HG02759 (cell line): Measurements from ENCODE around the gene ATRIP.
A peak's percentile ranks its signal among the peaks of the same experiment; 100 is the strongest.
"Not testable (repeated sequence)": the region's sequence is repeated elsewhere in the genome, so short reads cannot be mapped to it uniquely, and the experiment has no call there.

Experiments used
- ATAC-seq: cut with Tn5 transposase; IDR thresholded peaks from one replicate; pipeline ENCODE4 v1.9.1; 2021; ENCODE audit warnings: mild to moderate bottlenecking, moderate library complexity; ENCODE audit not compliant: unreplicated experiment

The ATRIP gene

GRCh38 chr3:48435774-48436476, 10.6 kb upstream of the ATRIP start:
- no peak for ATAC-seq

DNA sequence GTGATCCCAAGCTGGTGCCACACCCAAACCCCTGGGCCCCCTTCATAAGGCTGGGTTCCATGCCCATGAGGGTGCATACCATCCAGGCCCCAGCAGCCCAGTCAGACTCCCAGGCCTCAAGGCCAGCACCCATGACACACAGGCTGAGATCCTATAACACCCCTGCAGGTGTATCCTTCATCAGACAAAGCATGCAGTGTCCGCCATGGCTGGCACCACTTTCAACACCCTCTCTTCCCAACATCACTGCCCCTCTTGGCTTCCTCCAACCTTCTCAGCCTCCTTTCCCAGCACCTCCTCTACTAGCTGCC, 10.1 kb upstream of the ATRIP start:
- no peak for ATAC-seq

- no peak for ATAC-seq
These were observed 9.7 kb upstream of the ATRIP start for GRCh38 chr3:48436855-48437254.

DNA sequence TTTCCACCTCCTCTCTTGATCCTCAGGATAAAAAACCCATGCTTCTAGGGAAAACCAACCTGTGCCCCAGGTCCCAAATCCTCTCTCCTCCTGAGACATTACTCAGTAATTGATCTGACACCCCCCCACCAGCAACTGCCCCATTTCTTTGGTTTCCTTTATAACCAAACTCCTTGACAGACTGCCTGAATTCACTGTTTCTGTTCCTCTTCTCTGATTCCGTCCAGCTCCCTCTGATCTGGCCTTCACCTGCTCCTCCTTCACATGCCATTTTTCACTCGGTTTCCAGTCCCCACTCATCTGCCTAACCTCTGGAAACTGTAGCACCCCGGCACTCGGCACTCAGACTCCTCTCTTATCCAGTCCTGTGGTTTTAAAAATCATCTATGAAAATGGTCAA, 8.7 kb upstream of the ATRIP start:
- no peak for ATAC-seq

DNA sequence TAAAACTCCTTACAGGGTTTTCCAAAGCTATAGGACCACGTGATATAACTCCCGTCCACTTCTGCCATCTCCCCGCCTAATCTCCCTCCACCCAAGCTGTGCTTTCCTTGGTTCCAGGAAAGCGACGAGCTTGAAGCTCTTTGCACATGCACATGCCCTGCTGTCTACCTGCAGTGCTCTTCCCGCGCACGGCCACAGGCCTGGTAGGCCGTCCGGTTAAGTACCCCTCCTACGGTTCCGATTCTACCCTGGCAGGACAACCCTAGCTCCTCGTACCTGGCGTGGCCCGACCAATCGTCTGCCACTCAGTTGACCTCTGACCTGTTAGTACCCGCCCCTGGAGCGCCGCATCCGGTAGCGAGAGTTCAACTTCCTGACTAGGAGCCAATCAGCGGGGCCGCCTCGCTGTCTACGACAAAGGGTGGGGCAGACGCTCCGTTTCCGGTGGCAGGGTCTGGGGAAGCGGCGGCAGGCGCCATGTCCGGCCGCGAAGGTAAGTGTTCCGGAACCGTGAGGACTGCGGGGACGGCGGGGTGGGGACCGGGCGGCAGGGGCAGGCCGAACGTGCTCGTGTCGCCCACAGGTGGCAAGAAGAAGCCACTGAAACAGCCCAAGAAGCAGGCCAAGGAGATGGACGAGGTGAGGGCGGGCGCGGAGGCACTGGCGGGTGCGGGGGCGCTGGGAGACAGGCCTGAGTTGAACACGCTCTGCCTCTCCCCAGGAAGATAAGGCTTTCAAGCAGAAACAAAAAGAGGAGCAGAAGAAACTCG, 6.5 kb upstream of the ATRIP start, which contains the start of the genes CCDC51 and TMA7:
Gene CCDC51 (minus strand): TSS at position 300 of the 770 bp plus-strand sequence. CDS start 4,991 bp downstream, outside the sequence.
Gene TMA7 (plus strand): TSS at position 438 of the 770 bp plus-strand sequence. CDS start 40 bp downstream, at position 478.
- ATAC-seq, result peak; percentile 96

- no peak for ATAC-seq
These were observed 6.0 kb upstream of the ATRIP start for GRCh38 chr3:48440590-48440958.

GRCh38 chr3:48441940-48442339, 4.6 kb upstream of the ATRIP start:
- ATAC-seq, result no peak

DNA sequence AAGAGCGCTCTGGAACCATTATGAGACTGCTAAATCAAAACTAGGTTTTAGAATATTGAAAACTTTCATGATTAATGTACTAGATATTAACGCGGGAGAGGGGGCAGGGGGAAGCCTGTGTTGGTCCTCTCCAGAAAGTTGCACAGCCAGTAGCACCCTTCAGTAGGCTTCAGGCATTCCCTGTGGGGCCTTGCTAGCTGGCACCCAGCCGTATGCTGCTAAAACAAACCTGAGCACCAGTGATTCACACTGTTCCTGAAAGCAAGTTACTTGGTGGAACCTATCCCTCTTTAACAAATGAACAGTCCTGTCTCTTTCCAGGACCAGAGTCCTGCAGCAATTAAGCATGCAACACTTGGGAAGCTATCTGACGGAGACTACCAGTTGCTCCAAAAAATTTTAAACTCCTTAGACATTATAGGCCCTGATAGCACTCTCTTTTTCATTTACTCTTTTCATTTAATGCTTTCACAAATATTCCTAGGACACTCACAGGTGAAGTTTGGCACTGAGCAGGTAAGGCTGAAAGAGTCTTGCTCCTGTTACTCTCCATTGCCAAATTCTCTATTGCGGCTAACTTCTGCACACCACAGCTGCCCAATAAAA, 1.2 kb upstream of the ATRIP start:
- ATAC-seq, result no peak

DNA sequence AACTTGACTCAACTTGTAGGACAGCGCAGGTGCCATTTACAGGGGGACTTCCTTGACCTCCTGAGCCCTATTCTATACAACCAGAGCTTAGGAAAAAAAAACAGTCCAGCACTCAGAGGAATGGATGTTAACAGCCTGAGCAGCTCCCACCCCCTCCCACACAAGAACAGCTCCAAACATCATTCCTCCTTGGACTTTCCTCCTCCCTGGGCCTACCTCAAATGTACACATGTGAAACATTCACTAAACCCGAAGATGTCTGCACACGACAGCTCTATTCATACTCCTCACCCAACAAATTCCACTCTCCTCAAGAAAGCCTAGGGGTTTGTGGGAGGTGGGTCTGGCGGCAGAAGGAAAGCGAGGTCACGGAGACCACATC, 503 bp upstream of the ATRIP start:
- ATAC-seq, result no peak

GRCh38 chr3:48451270-48451669, 4.7 kb downstream of the ATRIP start:
- no peak for ATAC-seq

DNA sequence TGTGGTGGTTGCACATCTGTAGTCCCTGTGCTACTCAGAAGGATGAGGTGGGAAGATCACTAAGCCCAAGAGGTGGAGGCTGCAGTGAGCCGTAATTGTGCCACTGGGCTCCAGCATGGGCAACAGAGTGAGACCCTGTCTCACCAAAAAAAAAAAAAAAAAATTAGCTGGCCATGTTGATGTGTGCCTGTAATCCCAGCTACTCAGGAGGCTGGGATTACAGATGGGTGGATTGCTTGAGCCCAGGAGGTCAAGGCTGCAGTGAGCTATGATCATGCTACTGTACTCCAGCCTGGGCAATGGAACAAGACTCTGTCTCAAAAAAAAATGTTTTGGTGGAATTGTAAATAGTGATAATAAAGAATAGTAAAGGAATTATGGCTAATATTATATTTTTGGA, 9.9 kb downstream of the ATRIP start:
- ATAC-seq, result no peak

DNA sequence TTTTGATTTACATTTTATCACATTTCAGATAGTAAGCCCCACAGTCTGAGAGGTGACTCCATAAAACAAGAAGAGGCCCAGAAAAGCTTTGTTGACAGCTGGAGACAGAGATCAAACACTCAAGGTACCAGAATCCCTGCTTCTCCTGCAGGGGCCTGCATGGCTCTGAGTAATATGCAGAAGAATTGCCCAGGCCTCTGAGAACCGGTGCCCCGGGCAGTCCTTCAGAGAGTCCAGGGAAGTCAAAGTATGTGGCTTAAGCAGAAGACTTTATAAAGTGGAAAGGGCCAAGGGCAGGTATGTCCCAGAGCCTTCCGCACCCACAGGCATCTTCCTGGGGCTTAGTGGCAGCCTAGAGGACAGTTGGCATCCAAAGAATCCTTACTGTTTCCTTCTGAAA, 12.8 kb downstream of the ATRIP start:
- no peak for ATAC-seq

DNA sequence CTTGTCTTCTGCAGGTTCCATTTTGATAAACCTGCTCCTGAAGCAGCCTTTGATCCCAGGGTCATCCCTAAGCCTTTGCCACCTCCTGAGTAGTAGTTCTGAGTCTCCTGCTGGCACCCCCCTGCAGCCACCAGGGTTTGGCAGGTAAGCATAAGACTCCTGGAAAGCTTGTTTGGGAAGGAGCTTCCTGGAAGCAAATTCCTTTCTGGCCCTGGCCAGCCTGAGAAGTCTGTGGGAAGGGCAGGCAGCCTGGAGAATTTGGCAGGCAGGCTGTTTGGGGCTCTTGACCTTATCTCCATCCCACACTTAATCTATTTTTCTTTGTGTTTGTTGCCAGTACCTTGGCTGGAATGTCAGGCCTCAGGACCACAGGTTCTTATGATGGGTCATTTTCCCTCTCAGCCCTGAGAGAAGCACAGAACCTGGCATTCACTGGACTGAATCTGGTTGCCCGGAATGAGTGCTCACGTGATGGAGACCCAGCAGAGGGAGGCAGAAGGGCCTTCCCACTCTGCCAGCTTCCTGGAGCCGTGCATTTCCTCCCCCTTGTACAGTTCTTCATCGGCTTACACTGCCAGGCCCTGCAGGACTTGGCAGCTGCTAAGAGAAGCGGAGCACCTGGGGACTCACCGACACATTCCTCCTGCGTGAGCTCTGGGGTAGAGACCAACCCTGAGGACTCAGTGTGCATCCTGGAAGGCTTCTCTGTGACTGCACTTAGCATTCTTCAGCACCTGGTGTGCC, 13.4 kb downstream of the ATRIP start:
- ATAC-seq, result no peak

- no peak for ATAC-seq
These were observed 14.0 kb downstream of the ATRIP start for GRCh38 chr3:48460517-48460902.

DNA sequence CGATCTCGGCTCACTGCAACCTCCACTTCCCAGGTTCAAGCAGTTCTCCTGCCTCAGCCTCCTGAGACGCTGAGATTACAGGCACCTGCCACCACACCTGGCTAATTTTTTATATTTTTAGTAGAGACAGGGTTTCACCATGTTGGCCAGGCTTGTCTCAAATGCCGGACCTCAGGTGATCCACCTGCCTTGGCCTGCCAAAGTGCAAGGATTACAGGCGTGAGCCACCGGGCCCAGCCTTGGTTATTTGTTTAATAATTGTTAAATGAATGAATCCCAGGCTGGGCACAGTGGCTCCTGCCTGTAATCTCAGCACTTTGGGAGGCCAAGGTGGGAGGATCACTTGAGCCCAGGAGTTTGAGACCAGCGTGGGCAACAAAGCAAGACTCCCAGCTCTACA, 15.2 kb downstream of the ATRIP start:
- not testable (repeated sequence) for ATAC-seq

DNA sequence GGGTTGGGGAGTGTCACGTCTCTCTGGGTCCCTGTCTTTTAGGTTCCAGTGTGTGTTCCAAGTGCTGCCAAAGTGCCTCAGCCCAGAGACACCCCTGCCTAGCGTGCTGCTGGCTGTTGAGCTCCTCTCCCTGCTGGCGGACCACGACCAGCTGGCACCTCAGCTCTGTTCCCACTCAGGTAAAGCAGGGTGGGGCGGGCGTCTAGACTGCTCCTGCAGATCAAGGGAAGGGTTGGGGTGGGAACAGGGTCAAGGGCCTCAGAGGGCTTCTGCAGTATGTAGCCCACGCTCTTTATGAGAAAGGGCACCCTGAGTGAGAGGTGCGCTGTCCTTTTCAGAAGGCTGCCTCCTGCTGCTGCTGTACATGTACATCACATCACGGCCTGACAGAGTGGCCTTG, 17.2 kb downstream of the ATRIP start:
- ATAC-seq, result no peak

DNA sequence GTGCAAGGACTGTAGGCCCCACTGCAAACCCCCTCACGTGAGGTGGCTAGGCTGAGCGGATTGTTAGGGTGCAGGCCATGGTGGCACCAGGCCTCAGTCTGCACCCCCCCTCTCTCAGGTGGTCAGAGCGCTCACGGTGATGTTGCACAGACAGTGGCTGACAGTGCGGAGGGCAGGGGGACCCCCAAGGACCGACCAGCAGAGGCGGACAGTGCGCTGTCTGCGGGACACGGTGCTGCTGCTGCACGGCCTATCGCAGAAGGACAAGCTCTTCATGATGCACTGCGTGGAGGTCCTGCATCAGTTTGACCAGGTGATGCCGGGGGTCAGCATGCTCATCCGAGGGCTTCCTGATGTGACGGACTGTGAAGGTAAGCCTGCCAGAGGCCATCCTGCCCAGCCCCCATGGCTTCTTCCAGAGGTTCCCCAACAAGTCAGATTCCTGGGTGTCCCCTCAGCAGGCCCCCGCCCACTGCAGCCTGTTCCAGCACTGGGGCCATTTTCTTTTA, 18.2 kb downstream of the ATRIP start:
- ATAC-seq, result no peak

- no peak for ATAC-seq
These were observed 18.6 kb downstream of the ATRIP start for GRCh38 chr3:48465237-48465530.

DNA sequence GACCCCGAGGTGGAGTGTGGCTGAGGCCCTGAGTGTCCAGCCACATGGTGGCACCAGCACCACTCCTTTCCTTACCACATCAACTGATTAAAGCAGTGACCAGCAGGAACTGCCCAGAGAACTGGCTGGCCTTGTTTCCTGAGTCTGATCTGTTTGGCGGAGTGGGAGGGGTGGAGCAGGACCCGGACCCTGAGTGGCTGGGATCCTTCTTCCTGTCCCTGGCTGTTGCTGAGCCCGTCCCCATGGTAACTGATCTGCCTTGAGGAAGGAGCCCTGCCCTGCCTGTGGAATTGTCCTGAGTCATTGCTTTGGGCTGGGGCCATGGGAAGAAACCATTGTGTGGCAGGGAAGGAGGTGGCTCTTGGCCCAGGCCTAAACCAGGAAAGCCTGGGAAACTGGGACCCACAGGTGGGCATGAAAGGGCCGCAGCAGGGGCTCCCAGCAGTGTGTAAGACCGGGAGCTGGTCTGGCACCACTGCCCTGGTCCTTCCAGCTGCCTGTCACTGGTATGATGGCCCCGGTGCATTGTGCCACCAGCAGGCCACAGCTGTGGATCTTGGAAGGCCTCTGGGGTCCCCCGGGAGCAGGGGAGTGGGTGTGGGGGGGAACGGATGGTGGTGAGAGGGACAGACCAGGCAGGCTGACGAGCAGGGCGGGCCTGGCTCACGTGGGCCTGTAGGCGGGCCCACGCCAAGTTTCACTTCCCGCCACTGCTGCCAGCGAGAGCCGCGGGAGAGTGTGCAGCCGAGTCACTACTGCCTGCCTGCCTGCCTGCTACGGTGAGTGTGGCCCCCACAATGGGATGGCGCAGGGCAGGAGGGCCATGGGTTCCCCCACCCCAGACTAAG, 19.2 kb downstream of the ATRIP start:
- ATAC-seq, result peak; percentile 89

DNA sequence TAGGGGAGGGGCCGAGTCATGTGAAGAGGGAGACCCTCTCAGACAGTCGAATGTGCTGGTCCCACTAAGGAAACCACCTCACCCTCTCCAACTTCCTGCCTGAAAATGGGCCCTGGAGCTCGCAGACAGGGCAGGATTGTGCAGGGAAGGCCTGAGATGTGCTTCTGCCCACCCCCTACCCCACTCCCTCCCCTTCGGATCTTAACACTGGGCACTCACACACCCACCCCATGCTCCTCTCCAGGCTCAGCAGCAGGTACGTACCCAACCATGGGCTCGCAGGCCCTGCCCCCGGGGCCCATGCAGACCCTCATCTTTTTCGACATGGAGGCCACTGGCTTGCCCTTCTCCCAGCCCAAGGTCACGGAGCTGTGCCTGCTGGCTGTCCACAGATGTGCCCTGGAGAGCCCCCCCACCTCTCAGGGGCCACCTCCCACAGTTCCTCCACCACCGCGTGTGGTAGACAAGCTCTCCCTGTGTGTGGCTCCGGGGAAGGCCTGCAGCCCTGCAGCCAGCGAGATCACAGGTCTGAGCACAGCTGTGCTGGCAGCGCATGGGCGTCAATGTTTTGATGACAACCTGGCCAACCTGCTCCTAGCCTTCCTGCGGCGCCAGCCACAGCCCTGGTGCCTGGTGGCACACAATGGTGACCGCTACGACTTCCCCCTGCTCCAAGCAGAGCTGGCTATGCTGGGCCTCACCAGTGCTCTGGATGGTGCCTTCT, 20.0 kb downstream of the ATRIP start:
- peak; percentile 5 for ATAC-seq
